K562 (cell line): Measurements from ENCODE around the gene LIPT2. TPM values are rescaled to one million over a fixed set of nuclear protein-coding genes. Genes with fewer than 3 reads are reported as not detected.

ENCODE experiments used
- CBX1 ChIP-seq: sonication (generic); IDR thresholded peaks from 2 replicates; pipeline ENCODE4 v1.6.1; 2016; ENCODE audit warnings: antibody characterized with exemption, low read depth, mild to moderate bottlenecking
- CHD1 ChIP-seq: fragments of 200-600 bp; sonication (generic); IDR thresholded peaks from one replicate; pipeline ENCODE4 v1.6.1; 2012; ENCODE audit warnings: mild to moderate bottlenecking, moderate library complexity, low read length, inconsistent platforms
- E2F3 ChIP-seq: fragments of 250-450 bp; sonication (Bioruptor Pico); IDR thresholded peaks from 2 replicates; pipeline ENCODE4 v1.4.0; 2020; ENCODE audit warnings: mild to moderate bottlenecking
- EGR1 ChIP-seq: fragments of 450-650 bp; conservative IDR thresholded peaks from 2 replicates; pipeline ENCODE4 v1.6.1; 2017; ENCODE audit warnings: mild to moderate bottlenecking
- HNRNPK ChIP-seq: fragments of 200-400 bp; formaldehyde crosslinking; IDR thresholded peaks from one replicate; pipeline ENCODE4 v1.6.1; 2018; ENCODE audit warnings: mild to moderate bottlenecking, low read depth, low read length; ENCODE audit not compliant: poor library complexity, severe bottlenecking
- ID3 ChIP-seq, 2 experiments: fragments of 250-450 bp in 1 of 2; fragments of 450-650 bp in 1 of 2; sonication (Bioruptor Pico) in 1 of 2; IDR thresholded peaks; 2 replicates each; pipeline versions ENCODE4 v1.6.1 to v1.8.0; 2016 to 2021; ENCODE audit warnings: mild to moderate bottlenecking in 2 of 2, moderate library complexity in 2 of 2, missing compliant biosample characterization in 1 of 2, missing genetic modification characterization in 1 of 2
- KDM1A ChIP-seq, 2 experiments: fragments of 450-650 bp; IDR thresholded peaks; 2 replicates each; pipeline ENCODE4 v1.6.1; 2016; ENCODE audit warnings: mild to moderate bottlenecking in 2 of 2
- MAZ ChIP-seq, 2 experiments: fragments of 450-650 bp in 1 of 2; sonication (generic) in 1 of 2; formaldehyde crosslinking; IDR thresholded peaks in 1 of 2; conservative IDR thresholded peaks in 1 of 2; 2 replicates each; pipeline versions ENCODE4 v1.4.0 to v1.5.0; 2020; ENCODE audit warnings: mild to moderate bottlenecking in 1 of 2, missing genetic modification reagents in 1 of 2
- MCM5 ChIP-seq: fragments of 450-650 bp; IDR thresholded peaks from 2 replicates; pipeline ENCODE4 v1.6.1; 2016; ENCODE audit warnings: low read depth
- MGA ChIP-seq: fragments of 450-650 bp; IDR thresholded peaks from 2 replicates; pipeline ENCODE4 v1.6.1; 2016; ENCODE audit warnings: mild to moderate bottlenecking, moderate library complexity
- PHF20 ChIP-seq: fragments of 450-650 bp; IDR thresholded peaks from 2 replicates; pipeline ENCODE4 v1.6.1; 2018; ENCODE audit not compliant: partially characterized antibody
- RBFOX2 ChIP-seq: fragments of 200-400 bp; formaldehyde crosslinking; IDR thresholded peaks from 2 replicates; pipeline ENCODE4 v1.6.1; 2017; ENCODE audit warnings: low read depth, mild to moderate bottlenecking, low read length, moderate library complexity
- TFAP4 ChIP-seq: sonication (generic); formaldehyde crosslinking; IDR thresholded peaks from 2 replicates; pipeline ENCODE4 v1.8.0; 2022; ENCODE audit warnings: missing genetic modification reagents, mild to moderate bottlenecking, moderate library complexity, borderline replicate concordance
- polyA plus RNA-seq, 8 experiments: library from polyadenylated mRNA; depleted of rRNA in 4 of 8; stranded (reverse) in 5 of 8; unstranded in 3 of 8; fragments of >200 nt; fragmentation: Nextera tagmentation in 2 of 8; fragmentation: Illumina TruSeq in 1 of 8; extraction: Ambion mirVana in 2 of 8; extraction: Trizol in 1 of 8; gene quantifications; 2 replicates each; pipeline versions ENCODE4 v1.2.1 to v1.2.3, GENCODE V29; 2011 to 2014; ENCODE audit warnings: inconsistent platforms in 1 of 8, missing spikeins in 1 of 8
- total RNA-seq, 7 experiments: library from RNA; depleted of rRNA in 6 of 7; stranded (reverse); fragments of >200 nt in 6 of 7; fragmentation: Illumina TruSeq in 2 of 7; extraction: Trizol in 2 of 7; gene quantifications; 2 replicates each; pipeline versions ENCODE4 v1.2.1 to v1.2.3, GENCODE V29; 2011 to 2021; ENCODE audit warnings: low replicate concordance in 1 of 7

LIPT2 gene
- total and polyA plus RNA-seq, 9 of the 15 experiments (the other 6 are each of a cell fraction or from before 2014, with no cell fraction given), result 1.00 to 5.2 (median 3.5) TPM

GRCh38 chr11:74466916-74467885, 26.3 kb downstream of the LIPT2 start, which contains the start of gene KCNE3 (continued):
- TF ChIP-seq RBFOX2 (peak; percentile 55), MGA (peak; percentile 46; the same call in 1 of the 2 replicates), HNRNPK (no peak), E2F3 (CRISPR knock-in tag) (0 out of 2 replicates have a peak, but pooled peaks have one; percentile 39), CBX1 (0 out of 2 replicates have a peak, but pooled peaks have one; percentile 42), TFAP4 (peak; percentile 16; the same call in 1 of the 2 replicates), EGR1 (peak; percentile 45; the same call in 1 of the 2 replicates), MCM5 (no peak), MAZ (CRISPR knock-in tag; conservative IDR thresholded peaks at IDR 0.05 in 1 of 2, IDR thresholded peaks at IDR 0.05 in 1 of 2) (peak in 1 of 2 experiments; percentile 57; a peak in 1 of 4 replicates), CHD1 (no peak), PHF20 (peak; percentile 43), ID3 (CRISPR knock-in tag; IDR thresholded peaks at IDR 0.05) (no peak), ID3 (tag; IDR thresholded peaks at IDR 0.05) (no peak), KDM1A (IDR thresholded peaks at IDR 0.05) (0 out of 4 replicates have a peak, but pooled peaks of 1 of the 2 experiments have one; percentile 15)
